GM18505 (cell line): ENCODE results near the gene RAB3IP.

Experiments
- ATAC-seq: cut with Tn5 transposase; IDR thresholded peaks from one replicate; pipeline ENCODE4 v1.9.1; 2021; ENCODE audit not compliant: unreplicated experiment
- POLR2A ChIP-seq: IDR thresholded peaks from 4 replicates; pipeline ENCODE4 v1.6.1; 2011; ENCODE audit warnings: borderline replicate concordance; ENCODE audit not compliant: insufficient read depth, insufficient read length; ENCODE audit errors: extremely low read depth

Gene RAB3IP

DNA sequence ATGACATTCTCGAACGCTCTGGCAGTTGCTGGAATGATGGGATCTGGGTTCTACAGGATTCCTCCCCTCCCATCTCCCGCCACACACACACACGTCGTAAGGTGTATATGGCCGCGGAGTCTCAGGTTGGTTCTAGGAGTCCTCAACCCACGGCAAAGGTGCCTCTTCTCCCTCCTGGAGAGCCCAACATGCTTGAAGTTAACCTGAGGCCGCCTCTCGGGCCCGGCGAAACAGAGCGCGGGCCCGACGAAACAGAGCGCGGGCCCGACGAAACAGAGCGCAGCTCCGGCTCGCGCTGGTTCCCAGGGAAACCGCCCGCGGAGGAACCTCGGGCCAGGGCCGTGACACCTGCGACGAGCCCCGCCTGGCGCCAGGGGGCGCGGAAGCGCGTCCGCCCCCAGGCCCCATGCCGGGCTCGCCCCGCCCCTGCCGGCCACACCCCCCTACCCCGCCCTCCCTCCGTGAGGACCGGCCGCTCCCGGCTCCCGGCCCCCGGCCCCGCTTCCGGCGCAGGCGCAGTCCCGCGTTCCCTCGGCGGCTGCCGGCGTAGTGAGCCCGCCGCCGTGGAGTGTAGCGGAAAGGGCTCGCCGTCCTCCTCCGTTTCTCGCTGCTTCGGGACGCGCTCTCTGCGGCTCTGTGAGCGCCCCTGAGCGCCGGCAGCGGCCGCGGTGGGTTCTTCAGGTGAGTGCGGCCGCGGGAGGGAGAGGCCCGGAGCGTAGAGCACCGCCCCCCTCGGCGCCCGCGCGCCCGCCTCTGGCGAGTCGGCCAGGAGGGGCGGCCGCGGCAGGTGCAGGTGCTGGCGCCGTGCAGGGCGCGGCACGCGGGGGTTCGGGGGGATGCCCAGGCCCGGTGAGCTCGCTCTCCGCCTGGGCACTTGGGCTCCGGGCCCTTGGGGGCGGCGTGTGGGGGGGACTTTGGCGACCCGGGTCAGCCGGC is at the start of gene RAB3IP:
Gene RAB3IP, plus strand, starts transcription at position 510 of the 936 bp plus-strand sequence. CDS start 16,549 bp downstream, outside the sequence.
- peak; percentile 82 for ATAC-seq
- peak; percentile 66 for TF ChIP-seq POLR2A

DNA sequence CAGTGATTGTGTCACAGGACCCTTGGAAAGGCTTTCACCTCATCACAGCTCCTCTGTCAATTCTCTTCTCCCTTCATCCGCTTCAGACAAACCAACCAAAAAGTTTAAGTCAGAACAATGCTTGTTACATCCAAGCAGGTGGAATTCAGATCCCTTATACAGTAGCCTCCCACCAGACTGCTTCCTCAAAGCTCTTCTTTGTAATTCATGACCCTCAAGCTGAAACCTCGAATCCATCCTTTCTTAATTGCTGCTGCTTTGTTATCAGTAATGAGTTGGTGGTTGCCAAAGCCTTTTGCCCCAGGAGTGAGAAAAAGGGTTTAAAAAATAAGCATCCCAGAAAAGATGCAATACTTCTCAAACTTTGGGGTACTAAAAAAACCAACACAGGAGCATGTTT is 49.0 kb upstream of the RAB3IP start:
- no peak for TF ChIP-seq POLR2A
- no peak for ATAC-seq

- no peak for TF ChIP-seq POLR2A
- ATAC-seq: no peak
These were observed 44.5 kb upstream of the RAB3IP start for GRCh38 chr12:69694123-69694522.

GRCh38 chr12:69698054-69698453 is 40.6 kb upstream of the RAB3IP start:
- ATAC-seq: no peak

DNA sequence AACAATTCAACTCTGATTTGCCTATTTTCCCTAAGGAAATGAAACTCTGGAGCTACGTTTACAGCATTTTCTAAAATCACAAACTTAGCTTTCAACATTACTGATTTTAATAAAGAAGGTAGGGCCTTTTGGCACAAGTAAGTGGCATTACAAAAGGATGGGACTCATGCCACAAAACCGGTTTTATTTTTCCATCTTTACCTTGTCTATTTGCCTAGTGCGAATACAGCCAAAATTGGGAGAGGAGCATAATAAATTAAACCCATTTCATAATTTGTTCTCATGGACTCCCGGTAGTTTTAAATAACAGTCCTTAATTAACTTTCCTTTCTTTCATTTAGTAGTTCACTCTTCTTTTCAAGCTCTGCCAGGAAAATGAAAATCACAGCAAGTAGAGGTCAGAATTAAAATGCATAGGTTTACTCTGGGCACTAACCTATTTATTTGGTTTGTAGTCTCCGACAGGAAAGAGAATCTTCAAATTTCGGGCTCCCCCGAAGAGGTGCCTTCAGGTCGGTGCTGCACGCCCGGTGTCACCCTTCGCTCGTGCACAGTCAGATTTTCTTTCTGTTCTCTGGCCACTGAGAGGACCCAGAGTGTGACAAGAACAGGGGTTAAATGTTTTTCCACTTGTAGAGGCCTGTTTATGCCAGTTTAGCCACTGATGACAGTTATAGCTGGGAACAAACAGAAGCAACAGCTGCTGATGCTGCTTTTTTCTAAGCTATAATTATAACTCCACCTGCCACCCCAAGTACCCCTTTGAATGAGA is 39.7 kb upstream of the RAB3IP start, which contains the start of gene BEST3:
Gene BEST3, minus strand, starts transcription at position 535 of the 772 bp plus-strand sequence. CDS start 1,505 bp downstream, outside the sequence.
- no peak for ATAC-seq
- TF ChIP-seq POLR2A: no peak

More at GRCh38 chr12:69698054-69698453, 40.6 kb upstream of the RAB3IP start:
- TF ChIP-seq POLR2A: no peak

DNA sequence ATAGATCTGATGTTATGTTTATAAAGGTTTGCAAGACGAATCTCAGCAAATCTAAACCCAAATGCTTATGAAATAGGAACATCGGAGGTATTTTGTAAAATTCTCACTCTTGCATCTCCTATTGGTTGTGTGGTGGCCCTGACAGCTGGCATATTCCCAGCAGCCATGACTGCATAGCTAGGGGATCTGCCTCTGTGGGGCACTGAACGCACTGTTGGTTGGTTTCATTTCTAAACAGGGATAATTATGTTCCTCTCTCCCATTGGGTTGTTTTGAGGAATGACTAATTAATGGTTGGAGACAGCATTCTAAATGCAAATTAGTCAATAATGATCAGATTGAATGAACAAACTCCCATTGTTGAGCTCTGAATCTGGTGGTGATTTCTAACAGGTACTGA is 36.8 kb upstream of the RAB3IP start:
- ATAC-seq: no peak
- TF ChIP-seq POLR2A: no peak

GRCh38 chr12:69703146-69703642 is 35.5 kb upstream of the RAB3IP start:
- no peak for ATAC-seq
- no peak for TF ChIP-seq POLR2A

- no peak for TF ChIP-seq POLR2A
- no peak for ATAC-seq
These were observed 34.3 kb upstream of the RAB3IP start for GRCh38 chr12:69704357-69704756.

DNA sequence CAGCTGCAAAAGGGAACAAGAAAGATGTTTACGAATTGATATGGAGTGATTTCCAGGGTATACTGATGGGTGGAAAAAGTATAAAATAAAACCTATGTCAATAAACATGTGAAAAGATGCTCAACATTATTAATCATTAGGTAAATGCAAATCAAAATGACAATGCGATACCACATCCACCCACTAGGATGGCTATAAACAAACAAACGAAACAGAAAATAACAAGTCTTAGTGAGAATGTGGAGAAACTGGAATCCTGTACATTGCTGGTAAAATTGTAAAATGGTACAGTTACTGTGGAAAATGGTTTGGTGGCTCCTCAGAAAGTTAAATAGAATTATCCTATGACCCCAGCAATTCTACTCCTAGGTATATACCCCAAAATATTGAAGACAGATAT is 30.0 kb upstream of the RAB3IP start:
- no peak for TF ChIP-seq POLR2A

GRCh38 chr12:69712826-69713225 is 25.8 kb upstream of the RAB3IP start:
- TF ChIP-seq POLR2A: no peak
- ATAC-seq: no peak

More for the DNA sequence above, 30.0 kb upstream of the RAB3IP start:
- ATAC-seq: no peak

DNA sequence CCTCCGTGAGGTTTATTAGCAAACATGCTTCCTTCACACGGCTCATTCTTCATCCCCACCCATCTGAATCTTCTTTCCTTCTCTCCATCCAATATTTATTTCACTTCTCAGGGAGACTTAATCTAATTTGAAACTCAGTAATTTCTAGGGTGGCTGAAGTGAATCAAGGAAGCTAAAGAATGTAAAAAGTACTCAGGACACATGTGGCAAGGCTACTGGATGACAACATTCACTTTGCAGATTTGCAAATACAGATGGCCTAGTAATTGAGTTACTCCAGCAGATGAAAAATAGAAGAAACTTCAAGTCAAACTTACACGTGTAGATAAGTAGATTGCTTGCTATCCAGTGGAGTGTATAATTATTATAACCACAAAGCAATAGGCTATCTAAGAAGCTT is 24.1 kb upstream of the RAB3IP start:
- ATAC-seq: no peak
- no peak for TF ChIP-seq POLR2A

DNA sequence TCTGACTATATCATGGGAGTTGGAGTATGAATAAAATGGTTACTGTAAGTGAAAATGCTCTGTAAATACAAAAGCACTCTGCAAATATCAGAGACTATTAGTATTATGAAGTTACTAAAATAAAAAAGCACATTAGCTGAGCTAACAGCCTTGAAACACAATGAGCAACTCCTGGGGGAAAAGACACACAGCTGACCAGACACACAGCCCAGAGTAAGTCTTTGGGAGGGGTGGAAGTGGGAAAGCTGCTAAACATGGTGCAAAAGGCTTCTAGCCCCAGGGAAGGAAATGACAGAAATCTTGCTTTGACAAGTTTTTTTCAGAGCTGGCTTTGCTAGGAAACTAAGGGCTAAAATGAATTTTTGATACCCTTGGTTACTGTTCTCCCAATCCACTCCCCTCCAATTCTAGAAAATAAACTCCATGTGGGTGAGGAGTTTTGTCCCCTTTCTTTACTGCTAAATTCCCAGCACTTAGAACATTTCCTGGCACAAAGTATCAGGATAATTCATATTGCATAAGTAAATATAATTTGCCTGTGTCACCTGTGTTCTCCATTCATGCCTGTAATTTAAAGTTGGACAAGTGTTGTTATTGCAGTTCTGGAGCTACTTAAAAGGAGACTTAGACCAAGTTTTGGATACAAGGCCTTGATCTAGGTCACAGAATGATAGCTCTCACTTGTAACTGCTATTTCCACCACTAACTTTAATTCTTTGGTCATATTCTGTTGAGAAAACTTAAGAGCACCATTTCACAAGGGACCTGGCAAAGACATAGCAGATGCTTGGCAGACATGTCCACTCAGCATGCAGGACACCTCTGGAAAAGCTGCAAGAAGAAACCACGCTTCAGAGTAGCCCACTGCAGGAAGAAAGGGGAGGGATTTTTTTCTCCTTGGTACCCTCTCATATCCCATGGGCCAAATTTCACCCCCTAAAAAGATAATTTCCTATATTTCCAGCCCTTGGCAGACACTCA is 19.0 kb upstream of the RAB3IP start:
- no peak for TF ChIP-seq POLR2A
- no peak for ATAC-seq

GRCh38 chr12:69720750-69721149 is 17.9 kb upstream of the RAB3IP start:
- no peak for TF ChIP-seq POLR2A
- no peak for ATAC-seq

DNA sequence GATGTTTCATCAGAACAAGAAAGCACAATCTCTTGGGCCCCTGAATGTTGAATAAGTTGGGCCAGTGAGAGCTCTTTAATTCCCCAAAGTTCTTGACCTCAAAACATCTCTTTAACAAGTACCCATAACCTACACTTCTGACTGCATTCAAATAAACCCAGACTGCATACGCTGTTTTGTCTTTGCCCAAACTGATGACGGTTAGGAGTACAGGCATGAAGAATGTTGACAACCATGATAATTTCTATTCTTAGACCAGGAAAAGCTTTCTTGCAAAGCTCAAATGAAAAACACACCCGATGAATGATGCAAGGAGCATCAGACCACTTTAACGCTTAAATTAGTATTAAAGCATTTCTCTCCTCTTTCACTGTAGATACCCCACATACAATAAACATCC is 11.7 kb upstream of the RAB3IP start:
- TF ChIP-seq POLR2A: no peak
- ATAC-seq: no peak
